Measurements from ENCODE around the gene SPACA6.
"Not testable (repeated sequence)": the region's sequence is repeated elsewhere in the genome, so short reads cannot be mapped to it uniquely, and the experiment has no call there.

The SPACA6 gene

GRCh38 chr19:51733742-51734522 lies 40.8 kb downstream of the SPACA6 start:
- no peak for DNase-seq (ENCODE audit: low read depth in 3 of 3)

DNA sequence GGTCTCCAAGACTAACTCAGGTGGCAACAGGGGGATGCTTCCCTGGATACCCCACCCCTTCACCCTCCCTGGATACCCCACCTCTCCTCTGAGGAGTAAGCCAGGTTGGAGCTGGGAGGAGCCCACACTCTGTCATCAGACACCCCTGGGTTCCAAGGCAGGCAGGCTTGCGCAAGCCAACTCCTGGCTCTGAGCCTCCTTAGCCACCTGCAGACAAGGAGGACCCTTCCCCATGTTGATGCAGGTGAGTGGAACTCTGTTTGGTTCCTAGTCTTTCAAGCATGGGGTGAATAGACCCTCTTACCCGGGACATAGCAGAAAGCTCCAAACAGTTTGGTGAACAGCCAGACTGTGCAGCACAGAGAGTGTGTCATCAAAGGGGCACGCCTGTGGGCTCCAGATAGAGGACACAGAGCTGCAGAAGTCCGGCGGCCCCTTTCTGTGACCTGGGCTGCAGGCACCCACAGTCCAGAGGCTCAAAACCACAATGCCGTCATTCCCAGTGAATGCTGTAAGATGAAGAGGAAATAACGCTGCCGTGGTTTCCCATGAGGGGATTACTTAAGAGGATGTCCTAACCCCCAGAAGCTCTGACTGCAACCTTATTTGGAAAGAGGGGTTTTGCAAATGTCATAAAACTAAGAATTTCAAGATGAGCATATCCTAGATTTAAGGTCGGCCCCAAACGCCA lies 42.8 kb downstream of the SPACA6 start:
- no peak for DNase-seq (ENCODE audit: low read depth in 3 of 3)

DNA sequence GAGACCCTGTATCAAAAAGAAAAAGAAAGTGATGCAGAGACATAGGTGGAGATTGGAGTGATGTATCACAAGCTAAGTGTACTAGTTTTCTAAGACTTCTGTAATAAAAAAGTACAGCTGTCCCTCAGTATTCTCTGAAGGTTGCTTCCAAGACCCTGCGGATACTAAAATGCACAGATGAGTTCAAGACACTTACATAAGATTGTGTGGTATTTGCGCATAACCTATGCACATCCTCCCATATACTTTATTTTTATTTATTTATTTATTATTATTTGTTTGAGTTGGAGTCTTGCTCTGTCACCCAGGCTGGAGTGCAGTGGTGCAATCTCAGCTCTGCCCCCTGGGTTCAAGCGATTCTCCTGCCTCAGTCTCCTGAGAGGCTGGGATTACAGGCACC lies 44.3 kb downstream of the SPACA6 start:
- DNase-seq (ENCODE audit: low read depth in 3 of 3): no peak

- DNase-seq (ENCODE audit: low read depth in 3 of 3): no peak
Measured at GRCh38 chr19:51737924-51738323, 44.8 kb downstream of the SPACA6 start.

DNA sequence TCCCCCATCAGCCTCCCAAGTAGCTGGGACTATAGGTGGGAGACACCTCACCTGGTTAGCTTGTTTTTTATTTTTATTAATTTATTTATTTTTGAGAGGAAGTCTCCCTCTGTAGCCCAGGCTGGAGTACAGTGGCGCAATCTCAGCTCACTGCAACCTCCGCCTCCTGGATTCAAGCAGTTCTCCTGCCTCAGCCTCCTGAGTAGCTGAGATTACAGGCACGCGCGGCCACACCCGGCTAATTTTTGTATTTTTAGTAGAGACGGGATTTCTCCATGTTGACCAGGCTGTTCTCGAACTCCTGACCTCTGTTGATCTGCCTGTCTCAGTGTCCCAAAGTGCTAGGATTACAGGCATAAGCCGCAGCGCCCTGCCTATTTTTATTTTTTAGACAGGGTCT lies 45.4 kb downstream of the SPACA6 start:
- DNase-seq (ENCODE audit: low read depth in 3 of 3): not testable (repeated sequence)

- DNase-seq (ENCODE audit: low read depth in 3 of 3): no peak
Measured at GRCh38 chr19:51739466-51740213, 46.5 kb downstream of the SPACA6 start.

DNA sequence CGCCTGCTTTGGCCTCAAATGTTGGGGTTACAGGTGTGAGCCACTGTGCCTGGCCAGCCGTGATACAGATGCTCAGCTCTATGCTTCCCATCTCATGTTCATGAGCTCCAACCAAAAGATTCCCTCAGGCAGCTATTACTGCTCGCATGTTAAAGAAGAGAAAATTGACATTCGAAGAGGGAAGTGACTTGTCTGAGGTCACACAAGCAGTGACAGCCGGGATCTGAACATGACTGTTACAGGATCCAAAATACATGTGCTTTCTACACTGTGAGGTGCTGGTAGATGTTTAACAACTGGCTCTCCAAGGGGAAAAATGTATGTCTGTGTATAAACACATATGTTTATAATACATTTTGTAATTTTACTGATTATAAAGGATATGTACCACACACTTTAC lies 47.2 kb downstream of the SPACA6 start:
- DNase-seq (ENCODE audit: low read depth in 3 of 3): no peak

DNA sequence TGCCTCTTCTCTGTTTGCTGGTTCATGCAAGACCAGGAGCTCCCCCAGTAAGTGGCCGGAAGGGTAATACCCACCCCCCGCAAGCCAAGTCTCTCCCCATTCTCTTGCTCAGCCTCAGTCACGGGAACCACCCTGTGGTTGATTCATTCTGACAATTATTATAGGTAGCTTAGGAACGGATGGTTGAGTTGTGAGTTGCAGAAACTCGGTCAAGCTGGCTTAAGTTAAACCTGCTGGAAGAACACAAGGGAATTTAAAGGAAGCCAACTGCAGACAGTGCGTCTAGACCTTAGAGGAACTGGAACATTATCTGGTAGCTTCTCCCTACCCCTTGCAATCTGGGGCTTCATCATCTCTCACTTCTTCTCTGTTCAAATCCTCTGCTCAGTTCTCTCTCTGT lies 49.7 kb downstream of the SPACA6 start:
- DNase-seq (ENCODE audit: low read depth in 3 of 3): no peak

- no peak for DNase-seq (ENCODE audit: low read depth in 3 of 3)
Measured at GRCh38 chr19:51743405-51743804, 50.3 kb downstream of the SPACA6 start.

DNA sequence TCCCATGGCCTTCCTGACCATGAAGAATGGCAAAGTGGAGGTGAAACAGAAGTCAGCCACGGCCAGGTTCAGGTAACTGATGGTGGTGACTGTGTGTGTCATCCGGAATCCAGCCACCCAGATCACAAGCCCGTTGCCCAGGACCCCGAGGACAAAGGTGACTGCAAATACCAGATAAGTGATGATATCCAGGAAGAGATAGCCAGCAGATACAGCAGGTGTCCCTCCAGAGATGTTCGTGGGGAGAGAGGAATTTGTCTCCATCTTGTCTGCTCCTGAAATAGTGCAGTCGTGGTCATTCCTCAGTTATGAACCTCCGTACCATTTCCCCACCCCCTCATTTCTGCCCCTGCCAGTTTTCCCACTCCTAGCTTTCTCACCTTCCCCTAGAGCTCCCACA lies 53.6 kb downstream of the SPACA6 start:
- no peak for DNase-seq (ENCODE audit: low read depth in 3 of 3)

- no peak for DNase-seq (ENCODE audit: low read depth in 3 of 3)
Measured at GRCh38 chr19:51749979-51750378, 56.8 kb downstream of the SPACA6 start.

DNA sequence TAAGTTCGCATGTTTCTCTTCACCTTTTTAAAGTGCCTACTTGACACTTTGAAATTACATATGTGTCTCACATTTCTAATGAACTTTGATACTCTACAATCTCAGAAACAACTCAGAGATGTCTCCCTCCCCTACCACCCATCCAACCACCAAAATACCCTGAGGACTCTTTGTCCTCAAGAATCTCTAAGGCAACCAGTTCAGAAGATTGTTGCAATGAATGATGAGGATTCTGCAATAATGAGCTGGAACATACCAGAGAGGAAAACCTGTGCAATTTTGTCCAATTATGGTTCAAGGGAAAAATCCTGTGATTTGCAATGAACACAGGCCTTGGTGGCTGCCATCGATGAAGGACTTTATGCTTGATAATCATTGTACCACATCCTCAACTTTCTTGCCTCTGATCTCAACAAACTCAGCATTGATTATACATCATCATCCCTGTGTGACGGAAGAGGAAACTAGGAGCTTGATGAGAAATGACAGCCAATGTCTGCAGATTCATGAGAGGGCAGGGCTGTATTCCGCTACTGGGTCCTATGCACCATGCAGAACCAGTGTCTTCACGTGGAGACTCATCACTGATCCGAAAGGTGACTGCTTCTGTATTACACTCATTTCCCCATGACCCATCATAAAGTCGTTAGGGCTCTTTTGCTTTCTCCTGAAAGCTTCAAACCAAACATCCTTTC lies 57.4 kb downstream of the SPACA6 start:
- no peak for DNase-seq (ENCODE audit: low read depth in 3 of 3)

DNA sequence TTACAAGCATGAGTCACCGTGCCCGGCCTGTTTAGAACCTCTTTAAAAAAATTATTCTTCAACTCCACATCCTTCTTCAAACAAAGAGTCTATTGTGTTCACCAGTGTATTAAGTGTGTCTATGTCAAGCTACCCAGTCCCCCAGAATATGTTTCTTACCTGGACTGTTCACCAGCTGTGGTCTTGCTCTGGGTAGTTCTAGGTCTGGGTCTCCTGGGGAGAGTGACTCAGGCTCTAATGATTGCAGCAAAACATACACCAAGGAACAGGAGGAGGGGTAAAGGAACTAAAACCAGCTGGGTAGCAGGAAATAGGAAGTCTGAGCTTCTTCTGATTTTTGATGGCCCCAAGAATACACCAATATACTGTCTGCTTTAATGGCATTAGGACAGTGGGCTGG lies 58.5 kb downstream of the SPACA6 start, which contains the start of gene FPR1:
Gene FPR1, minus strand, starts transcription at position 224 of the 400 bp plus-strand sequence. CDS start 4,884 bp downstream, outside the sequence.
- DNase-seq (ENCODE audit: low read depth in 3 of 3): no peak

- DNase-seq (ENCODE audit: low read depth in 3 of 3): no peak
Measured at GRCh38 chr19:51754109-51754508, 61.0 kb downstream of the SPACA6 start.

DNA sequence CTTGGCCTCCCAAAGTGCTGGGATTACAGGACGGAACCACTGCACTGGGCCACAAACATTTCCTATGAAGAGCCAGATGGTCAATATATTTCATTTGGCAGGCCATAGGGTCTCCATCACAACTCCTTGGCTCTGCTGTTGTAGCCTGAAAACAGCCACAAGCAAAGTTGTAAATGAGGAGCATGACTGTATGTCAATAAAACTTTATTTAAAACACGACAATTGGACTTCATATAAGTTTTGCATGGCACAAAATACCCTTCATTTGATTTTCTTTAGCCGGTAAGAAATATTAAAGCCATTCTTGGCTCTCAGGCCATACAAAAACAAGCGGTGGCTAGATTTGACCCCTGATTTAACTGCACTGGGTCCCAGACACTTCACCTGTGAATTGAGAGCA lies 61.6 kb downstream of the SPACA6 start:
- no peak for DNase-seq (ENCODE audit: low read depth in 3 of 3)
